Naive thymus-derived CD8-positive, alpha-beta T cell (primary cell): ENCODE measurements around the gene ACOT6. TPM values are rescaled to one million over a fixed set of nuclear protein-coding genes. Genes with fewer than 3 reads are reported as not detected.
A peak's percentile ranks its signal among the peaks of the same experiment; 100 is the strongest.

Experiments used
- ATAC-seq, 2 donors: fragments of 150-1000 bp; cut with Tn5 transposase in 1 of 2; sonication (Bioruptor Pico), chemical (Tn5 transposase) in 1 of 2; 1 replicate in 1 of 2; 2 replicates in 1 of 2; pipeline ENCODE4 v1.10.0; 2021; ENCODE audit warnings: mild to moderate bottlenecking in 2 of 2, moderate library complexity in 2 of 2
- POLR2A ChIA-PET: fragments of 350-600 bp; sonication (Branson Sonifier 250); formaldehyde crosslinking; loops from one replicate; lab custom pipeline; 2021; ENCODE audit warnings: antibody characterized with exemption; lab: Charles Lee
- DNase-seq, 10 donors: peaks; one replicate each; pipeline versions ENCODE4 v3.0.0 to v3.0.0-alpha.2; 2020 to 2022
- H3K27ac Mint-ChIP-seq, 10 donors: one replicate each; pipeline ENCODE4 v1.8.0; 2020 to 2022; ENCODE audit warnings: mild to moderate bottlenecking in 10 of 10, mixed read lengths in 10 of 10, moderate library complexity in 4 of 10, inconsistent platforms in 1 of 10
- H3K27me3 Mint-ChIP-seq, 5 donors: one replicate each; pipeline ENCODE4 v1.8.0; 2021 to 2022; ENCODE audit warnings: mixed read lengths in 5 of 5
- H3K36me3 Mint-ChIP-seq, 3 donors: one replicate each; pipeline ENCODE4 v1.8.0; 2020 to 2022; ENCODE audit warnings: mixed read lengths in 3 of 3, mild to moderate bottlenecking in 2 of 3, inconsistent platforms in 1 of 3
- H3K4me1 Mint-ChIP-seq, 4 donors: one replicate each; pipeline ENCODE4 v1.8.0; 2021 to 2022; ENCODE audit warnings: mixed read lengths in 4 of 4
- H3K4me3 Mint-ChIP-seq, 10 donors: one replicate each; pipeline ENCODE4 v1.8.0; 2020 to 2022; ENCODE audit warnings: mild to moderate bottlenecking in 10 of 10, mixed read lengths in 10 of 10, moderate library complexity in 6 of 10, inconsistent platforms in 1 of 10
- H3K9me3 Mint-ChIP-seq, 9 donors: one replicate each; pipeline ENCODE4 v1.8.0; 2020 to 2022; ENCODE audit warnings: mixed read lengths in 9 of 9, mild to moderate bottlenecking in 3 of 9, inconsistent platforms in 1 of 9, moderate library complexity in 1 of 9
- polyA plus RNA-seq, 3 donors: library from polyadenylated mRNA; unstranded; fragments of 300-500 nt; fragmentation: Illumina TruSeq; gene quantifications; one replicate each; pipeline ENCODE4 v1.2.3, GENCODE V29; 2021
- total RNA-seq, 8 experiments: library from RNA in 2 of 8; stranded (reverse) in 2 of 8; gene quantifications; one replicate each; pipeline ENCODE4 v1.2.3 and lab custom pipeline; 2021 to 2026

ACOT6 gene
- total and polyA plus RNA-seq, 5 experiments from 2014 or later, result not detected

- Mint-ChIP-seq H3K36me3 (peaks cover 0 to 5% (median 0%) of the 10 kb centered on the region in 3 donors), H3K4me1 (peaks cover 0 to 2% (median 0%) of the 10 kb centered on the region in 4 donors), H3K4me3 (no peak overlapping the region), H3K9me3 (no peaks in the 10 kb centered on the region), H3K27ac (no peak overlapping the region), H3K27me3 (peaks cover 0 to 2% (median 0%) of the 10 kb centered on the region in 5 donors)
- DNase-seq (no peak), ATAC-seq (no peak)
- POLR2A ChIA-PET, result interaction anchor here (0.5 to 1.6 kb wide), 3 partner anchors 14 to 269 kb away, joined by 4 to 6 read pairs (median 4); partner anchors contain the start of gene ACOT4
Measured at GRCh38 chr14:73606271-73606670, 6.0 kb upstream of the ACOT6 start.

- H3K4me1 Mint-ChIP-seq, result peaks cover 0 to 1% (median under 1%) of the 10 kb centered on the region in 4 donors
- no peak overlapping the region for H3K27ac Mint-ChIP-seq
- POLR2A ChIA-PET, result interaction anchor here (1.6 kb wide), 1 partner anchor 15 kb away, joined by 4 read pairs; the partner anchor contains the start of gene ACOT4
- ATAC-seq (no peak), DNase-seq (no peak)
- H3K9me3 Mint-ChIP-seq, result no peaks in the 10 kb centered on the region
- H3K4me3 Mint-ChIP-seq, result no peak overlapping the region
- peaks cover 0 to 2% (median 0%) of the 10 kb centered on the region in 5 donors for H3K27me3 Mint-ChIP-seq
- peaks cover 0 to 5% (median 0%) of the 10 kb centered on the region in 3 donors for H3K36me3 Mint-ChIP-seq
Measured at GRCh38 chr14:73607241-73607640, 5.1 kb upstream of the ACOT6 start.

GRCh38 chr14:73610687-73611086 lies 1.6 kb upstream of the ACOT6 start:
- POLR2A ChIA-PET, result interaction anchor here (0.7 kb wide), 1 partner anchor 611 kb away, joined by 3 read pairs; no protein-coding TSS in a partner anchor
- ATAC-seq, result no peak
- Mint-ChIP-seq H3K4me1 (peaks cover 0 to 5% (median 2%) of the 10 kb centered on the region in 4 donors), H3K9me3 (no peaks in the 10 kb centered on the region), H3K27ac (no peak overlapping the region), H3K36me3 (peaks cover 0 to 3% (median 0%) of the 10 kb centered on the region in 3 donors), H3K4me3 (peak overlapping the region in 3 of 10 donors; percentile 16 to 68 (median 37)), H3K27me3 (peaks cover 0 to 2% (median 0%) of the 10 kb centered on the region in 5 donors)
- DNase-seq, result no peak

- no peaks in the 10 kb centered on the region for H3K9me3 Mint-ChIP-seq
- DNase-seq, result no peak
- H3K4me3 Mint-ChIP-seq, result peak overlapping the region; percentile 81 to 92 (median 86)
- H3K36me3 Mint-ChIP-seq, result no peaks in the 10 kb centered on the region
- H3K4me1 Mint-ChIP-seq, result peaks cover 0 to 5% (median 2%) of the 10 kb centered on the region in 4 donors
- H3K27me3 Mint-ChIP-seq, result peaks cover 0 to 2% (median 0%) of the 10 kb centered on the region in 5 donors
- POLR2A ChIA-PET, result interaction anchor here (0.8 to 3.5 kb wide), 14 partner anchors 14 to 477 kb away, joined by 3 to 49 read pairs (median 6); partner anchors contain the start of genes ACOT2, ACOT4, DNAL1 and NUMB
- peak overlapping the region; percentile 68 to 94 (median 88) for H3K27ac Mint-ChIP-seq
- ATAC-seq, result peak in 1 of 2 donors; percentile 15
Measured at GRCh38 chr14:73613046-73613383, 698 bp downstream of the ACOT6 start.

GRCh38 chr14:73613419-73613963 lies 1.2 kb downstream of the ACOT6 start:
- Mint-ChIP-seq H3K4me3 (peak overlapping the region; percentile 81 to 92 (median 86)), H3K4me1 (peaks cover 0 to 5% (median 2%) of the 10 kb centered on the region in 4 donors), H3K9me3 (no peaks in the 10 kb centered on the region), H3K36me3 (no peaks in the 10 kb centered on the region), H3K27me3 (no peaks in the 10 kb centered on the region), H3K27ac (peak overlapping the region in 7 of 10 donors; percentile 68 to 94 (median 86))
- no peak for DNase-seq
- ATAC-seq, result no peak
- POLR2A ChIA-PET, result interaction anchor here (0.8 to 3.5 kb wide), 9 partner anchors 17 to 477 kb away, joined by 3 to 49 read pairs (median 7); partner anchors contain the start of genes ACOT2, ACOT4, DNAL1 and PSEN1

GRCh38 chr14:73616831-73617230 lies 4.5 kb downstream of the ACOT6 start:
- POLR2A ChIA-PET, result interaction anchor here (0.9 kb wide), 1 partner anchor 26 kb away, joined by 3 read pairs; no protein-coding TSS in a partner anchor
- no peak for DNase-seq
- Mint-ChIP-seq H3K9me3 (no peaks in the 10 kb centered on the region), H3K4me3 (no peak overlapping the region), H3K4me1 (peaks cover 0 to 5% (median 2%) of the 10 kb centered on the region in 4 donors), H3K36me3 (no peaks in the 10 kb centered on the region), H3K27ac (no peak overlapping the region), H3K27me3 (peaks cover 0 to 2% (median 0%) of the 10 kb centered on the region in 5 donors)
- ATAC-seq, result no peak

- Mint-ChIP-seq H3K27me3 (peaks cover 0 to 2% (median 0%) of the 10 kb centered on the region in 5 donors), H3K4me3 (no peak overlapping the region), H3K9me3 (no peaks in the 10 kb centered on the region), H3K36me3 (no peaks in the 10 kb centered on the region), H3K27ac (no peak overlapping the region), H3K4me1 (no peaks in the 10 kb centered on the region)
- DNase-seq, result no peak
- ATAC-seq, result no peak
- POLR2A ChIA-PET, result no interaction called here
Measured at GRCh38 chr14:73619524-73619923, 7.2 kb downstream of the ACOT6 start.

GRCh38 chr14:73620268-73620667 lies 8.0 kb downstream of the ACOT6 start:
- Mint-ChIP-seq H3K9me3 (no peaks in the 10 kb centered on the region), H3K27ac (peak overlapping the region in 1 of 10 donors; percentile 19), H3K4me1 (no peaks in the 10 kb centered on the region), H3K4me3 (no peak overlapping the region), H3K36me3 (no peaks in the 10 kb centered on the region), H3K27me3 (peaks cover 0 to 2% (median 0%) of the 10 kb centered on the region in 5 donors)
- ATAC-seq (no peak), DNase-seq (no peak)
- POLR2A ChIA-PET, result no interaction called here

- Mint-ChIP-seq H3K36me3 (no peaks in the 10 kb centered on the region), H3K4me3 (no peak overlapping the region), H3K27ac (no peak overlapping the region), H3K4me1 (no peaks in the 10 kb centered on the region), H3K9me3 (no peaks in the 10 kb centered on the region), H3K27me3 (peaks cover 0 to 2% (median 1%) of the 10 kb centered on the region in 5 donors)
- POLR2A ChIA-PET, result no interaction called here
- no peak for ATAC-seq
- DNase-seq, result no peak
Measured at GRCh38 chr14:73623504-73624054, 11.3 kb downstream of the ACOT6 start.

GRCh38 chr14:73625706-73626105 lies 13.4 kb downstream of the ACOT6 start:
- POLR2A ChIA-PET, result no interaction called here

GRCh38 chr14:73627151-73627558 lies 14.8 kb downstream of the ACOT6 start:
- DNase-seq (no peak), ATAC-seq (no peak)
- Mint-ChIP-seq H3K27ac (no peak overlapping the region), H3K9me3 (no peaks in the 10 kb centered on the region), H3K36me3 (no peaks in the 10 kb centered on the region), H3K4me3 (no peak overlapping the region), H3K4me1 (no peaks in the 10 kb centered on the region), H3K27me3 (peaks cover 0 to 4% (median 2%) of the 10 kb centered on the region in 5 donors)
- POLR2A ChIA-PET, result no interaction called here

More at GRCh38 chr14:73625706-73626105, 13.4 kb downstream of the ACOT6 start:
- Mint-ChIP-seq H3K9me3 (no peaks in the 10 kb centered on the region), H3K27ac (no peak overlapping the region), H3K36me3 (no peaks in the 10 kb centered on the region), H3K4me1 (no peaks in the 10 kb centered on the region), H3K27me3 (peaks cover 0 to 4% (median 2%) of the 10 kb centered on the region in 5 donors), H3K4me3 (no peak overlapping the region)
- DNase-seq (no peak), ATAC-seq (no peak)

- Mint-ChIP-seq H3K27ac (no peak overlapping the region), H3K4me3 (no peak overlapping the region), H3K9me3 (no peaks in the 10 kb centered on the region), H3K4me1 (peaks cover 3 to 11% (median 4%) of the 10 kb centered on the region in 4 donors), H3K27me3 (peaks cover 0 to 6% (median 4%) of the 10 kb centered on the region in 5 donors), H3K36me3 (no peaks in the 10 kb centered on the region)
- POLR2A ChIA-PET, result no interaction called here
- no peak for DNase-seq
- ATAC-seq, result no peak
Measured at GRCh38 chr14:73630009-73630780, 17.9 kb downstream of the ACOT6 start.
